ENCODE data around the gene ARID1B. TPM values are rescaled to one million over a fixed set of nuclear protein-coding genes. Genes with fewer than 3 reads are reported as not detected.
A peak's percentile ranks its signal among the peaks of the same experiment; 100 is the strongest.

ARID1B gene
- 53.8 to 60.3 TPM (median 55.9 TPM) in 3 replicates for total RNA-seq (2021)
- percentile 84 among the genes with signal in this experiment for Bru-seq, nascent RNA
- long read RNA-seq, experiment 1, full-length matches to known transcripts = 55 of 140 reads
- long read RNA-seq, experiment 1, partial matches to known transcripts = 31 of 140 reads
- long read RNA-seq, experiment 1, other reads (novel, unspliced or antisense) = 54 of 140 reads
- long read RNA-seq, experiment 2, full-length matches to known transcripts = 29 of 57 reads
- long read RNA-seq, experiment 2, partial matches to known transcripts = 11 of 57 reads
- long read RNA-seq, experiment 2, other reads (novel, unspliced or antisense) = 17 of 57 reads
- long read RNA-seq, experiment 3, partial matches to known transcripts = 0 of 1 reads
- long read RNA-seq, experiment 3, other reads (novel, unspliced or antisense) = 1 of 1 reads

GRCh38 chr6:156776840-156777576 lies at the start of gene ARID1B:
ARID1B (plus strand) TSS chr6:156777378; CDS start chr6:156777681, 303 bp downstream.
- Mint-ChIP-seq H3K27me3 (ENCODE audit: low read depth) (no peaks in the 10 kb centered on the region), H3K27ac (peak within 1 kb of the TSS; percentile 95), H3K4me1 (peaks cover 58% of the 10 kb centered on the region), H3K4me3 (peak within 1 kb of the TSS; percentile 86), H3K9me3 (no peaks in the 10 kb centered on the region), H3K36me3 (no peaks in the 10 kb centered on the region)
- DNase-seq (ENCODE audit: low spot score) (peak; percentile 66), ATAC-seq (peak; percentile 21)
- CTCF ChIA-PET = no interaction called here
- TF ChIP-seq PRDM15 (CRISPR knock-in tag; IDR thresholded peaks at IDR 0.05) (peak; percentile 94), SP1 (CRISPR knock-in tag; conservative IDR thresholded peaks at IDR 0.05) (peak; percentile 39; the same call in 1 of the 2 replicates), EMX1 (CRISPR knock-in tag; IDR thresholded peaks at IDR 0.05) (no peak), PRRX2 (CRISPR knock-in tag; IDR thresholded peaks at IDR 0.05) (0 out of 2 replicates have a peak, but pooled peaks have one; percentile 24), ARID4B (CRISPR knock-in tag; IDR thresholded peaks at IDR 0.05; ENCODE audit: borderline replicate concordance) (peak; percentile 40; the same call in 1 of the 2 replicates), FOXJ3 (CRISPR knock-in tag; IDR thresholded peaks at IDR 0.05; ENCODE audit: borderline replicate concordance) (no peak), JUN (CRISPR knock-in tag; IDR thresholded peaks at IDR 0.05) (0 out of 2 replicates have a peak, but pooled peaks have one; percentile 51), TCF7 (CRISPR knock-in tag; IDR thresholded peaks at IDR 0.05; ENCODE audit: low read depth) (no peak), ZNF317 (CRISPR knock-in tag; IDR thresholded peaks at IDR 0.05; ENCODE audit: borderline replicate concordance, low read depth) (no peak), ERG (CRISPR knock-in tag; IDR thresholded peaks at IDR 0.05) (0 out of 2 replicates have a peak, but pooled peaks have one; percentile 13), TEAD1 (CRISPR knock-in tag; IDR thresholded peaks at IDR 0.05) (peak; percentile 56; the same call in 1 of the 2 replicates), ZNF423 (CRISPR knock-in tag; IDR thresholded peaks at IDR 0.05) (peak; percentile 42; the same call in 1 of the 2 replicates), GABPB1 (CRISPR knock-in tag; IDR thresholded peaks at IDR 0.05) (peak; percentile 21; the same call in 1 of the 2 replicates), SMAD4 (CRISPR knock-in tag; IDR thresholded peaks at IDR 0.05) (0 out of 2 replicates have a peak, but pooled peaks have one; percentile 35)
- POLR2A ChIA-PET = no interaction called here
